HG02588 (cell line): Measurements from ENCODE around the gene PFDN2.
A peak's percentile ranks its signal among the peaks of the same experiment; 100 is the strongest.
"Not testable (repeated sequence)": the region's sequence is repeated elsewhere in the genome, so short reads cannot be mapped to it uniquely, and the experiment has no call there.

Experiments used
- ATAC-seq: cut with Tn5 transposase; IDR thresholded peaks from one replicate; pipeline ENCODE4 v1.9.1; 2021; ENCODE audit warnings: mild to moderate bottlenecking, moderate library complexity; ENCODE audit not compliant: unreplicated experiment

Gene PFDN2

GRCh38 chr1:161082996-161083747 lies 34.7 kb downstream of the PFDN2 start:
- ATAC-seq, result no peak

GRCh38 chr1:161082483-161082882 lies 35.4 kb downstream of the PFDN2 start:
- ATAC-seq, result no peak

- ATAC-seq, result no peak
Observed at GRCh38 chr1:161081519-161081918, 36.3 kb downstream of the PFDN2 start.

DNA sequence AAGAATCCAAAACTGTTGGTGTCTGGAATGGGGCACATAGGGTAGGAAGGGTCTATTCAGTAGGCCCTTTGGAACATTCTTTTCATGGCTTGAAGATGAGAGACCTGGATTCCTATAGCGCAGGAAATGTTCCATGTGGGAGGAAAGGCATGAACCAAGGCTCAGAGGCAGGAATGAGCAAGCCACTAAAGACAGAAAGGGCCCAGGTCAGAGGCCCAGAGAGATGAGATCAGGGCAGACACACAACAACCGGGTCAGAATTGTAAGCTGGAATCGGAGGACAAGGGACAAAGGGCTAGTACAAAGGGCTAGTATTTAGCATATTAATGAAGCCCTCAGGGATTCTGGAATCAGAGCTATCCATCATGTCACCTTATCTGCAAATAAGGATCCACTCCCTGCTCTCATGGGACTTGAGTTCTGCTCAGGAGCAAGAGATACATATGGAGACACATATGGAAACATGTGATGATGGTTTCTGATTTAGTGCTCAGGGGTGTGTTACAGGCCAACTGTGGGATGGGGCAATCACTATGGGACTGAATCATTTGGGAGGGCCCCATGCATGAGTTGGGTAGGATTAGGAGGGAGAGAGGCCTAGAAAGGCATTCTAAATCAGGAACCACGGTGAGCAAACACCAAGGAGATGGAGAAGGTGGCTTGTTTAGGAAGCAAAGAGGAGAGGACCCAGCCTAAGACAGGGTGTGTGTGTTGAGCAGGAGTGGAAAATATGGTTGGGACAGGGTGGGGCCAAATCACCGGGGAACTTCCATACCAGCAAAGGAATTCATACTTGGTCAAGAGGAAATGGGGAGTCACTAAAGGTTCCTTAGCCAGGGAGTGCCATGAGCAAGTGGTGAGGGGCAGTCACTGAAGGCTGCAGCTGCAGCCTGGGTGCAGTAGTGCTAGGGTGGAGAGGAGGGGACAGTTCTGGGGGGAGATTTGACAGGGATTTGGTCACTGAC lies 37.1 kb downstream of the PFDN2 start:
- no peak for ATAC-seq

- no peak for ATAC-seq
Observed at GRCh38 chr1:161079436-161080110, 38.3 kb downstream of the PFDN2 start.

- ATAC-seq, result no peak
Observed at GRCh38 chr1:161077426-161077825, 40.4 kb downstream of the PFDN2 start.

DNA sequence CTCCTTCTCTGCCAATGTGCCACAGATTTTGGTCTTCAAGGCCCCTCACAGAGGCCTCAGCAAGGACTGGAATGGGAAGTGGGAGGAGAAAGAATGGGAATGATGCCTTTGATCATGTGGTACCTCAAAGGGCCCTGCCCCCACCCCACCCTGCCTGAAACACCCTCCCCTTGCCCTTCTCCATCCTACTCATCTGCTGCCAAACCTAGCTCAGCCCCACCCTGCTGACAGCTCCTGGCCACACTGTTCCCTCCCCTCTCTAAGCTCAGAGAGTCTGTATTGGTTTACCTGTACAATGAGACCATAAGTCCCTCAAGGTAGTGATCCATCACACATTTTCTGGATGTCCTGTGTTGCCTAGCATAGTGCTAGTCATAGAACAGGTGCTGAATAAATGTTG lies 41.4 kb downstream of the PFDN2 start:
- ATAC-seq, result no peak

DNA sequence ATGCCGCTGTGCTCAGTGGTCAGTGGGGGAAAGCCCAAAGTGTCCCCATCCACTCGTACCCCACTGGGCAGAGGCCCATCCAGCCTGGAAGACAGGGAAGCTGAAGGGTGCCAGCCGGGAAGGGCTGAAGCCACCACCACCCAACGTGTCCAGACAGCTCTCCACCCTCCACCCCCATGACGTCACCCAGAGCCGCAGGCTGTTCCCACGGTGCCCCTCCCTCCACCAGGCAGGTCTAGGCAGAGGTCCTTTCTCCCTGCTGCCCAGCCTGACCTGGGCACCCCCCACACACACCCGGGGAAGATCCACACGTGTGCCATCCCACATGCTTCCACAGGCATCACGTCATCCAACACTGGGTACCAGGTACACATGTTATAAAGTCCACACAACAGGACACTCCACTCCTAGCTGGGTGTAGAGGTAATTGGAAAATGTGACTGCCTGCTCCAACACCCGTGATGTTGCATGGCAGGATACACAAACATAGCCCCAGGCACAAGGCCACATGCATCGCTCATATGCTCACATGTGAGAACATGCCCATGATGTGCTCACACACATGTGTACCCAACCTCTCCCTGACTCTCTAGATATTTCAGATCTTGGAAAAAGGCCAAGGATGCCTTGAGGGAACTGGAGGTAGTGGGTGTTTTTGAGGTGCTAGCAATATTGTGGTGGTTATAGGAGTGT lies 43.0 kb downstream of the PFDN2 start:
- ATAC-seq, result no peak

DNA sequence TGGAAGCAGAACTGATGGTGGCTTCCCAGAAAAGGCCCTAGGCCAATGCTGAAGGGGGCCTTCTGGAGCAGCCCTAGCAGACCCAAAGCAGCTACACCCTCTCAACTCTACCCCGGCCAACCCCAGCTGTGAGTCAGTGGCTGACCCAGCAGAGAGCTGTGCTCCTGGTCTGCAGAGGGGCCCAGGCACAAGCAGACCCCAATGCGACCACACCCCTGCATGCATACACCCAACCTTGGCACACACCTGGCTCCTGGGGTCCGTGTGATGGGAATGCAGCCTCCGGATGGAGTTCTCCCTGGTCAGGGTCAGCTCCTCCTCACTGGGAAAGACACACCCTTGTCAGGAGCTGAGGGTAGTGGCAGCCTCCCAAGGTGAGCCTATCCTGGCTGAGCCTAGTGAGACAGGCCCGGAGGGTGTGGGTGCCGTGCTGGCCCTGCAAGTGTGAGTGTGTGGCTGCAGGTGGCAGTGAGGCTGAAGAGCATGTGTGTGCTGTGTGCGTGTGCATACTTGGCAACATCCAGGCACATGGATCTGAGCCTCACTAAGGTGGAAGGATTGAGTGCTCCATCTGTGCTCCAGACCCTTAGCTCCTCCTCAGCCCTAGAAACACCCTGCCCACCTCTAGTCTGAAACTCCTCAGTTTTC lies 44.2 kb downstream of the PFDN2 start:
- no peak for ATAC-seq

GRCh38 chr1:161072751-161073449 lies 44.9 kb downstream of the PFDN2 start:
- no peak for ATAC-seq

DNA sequence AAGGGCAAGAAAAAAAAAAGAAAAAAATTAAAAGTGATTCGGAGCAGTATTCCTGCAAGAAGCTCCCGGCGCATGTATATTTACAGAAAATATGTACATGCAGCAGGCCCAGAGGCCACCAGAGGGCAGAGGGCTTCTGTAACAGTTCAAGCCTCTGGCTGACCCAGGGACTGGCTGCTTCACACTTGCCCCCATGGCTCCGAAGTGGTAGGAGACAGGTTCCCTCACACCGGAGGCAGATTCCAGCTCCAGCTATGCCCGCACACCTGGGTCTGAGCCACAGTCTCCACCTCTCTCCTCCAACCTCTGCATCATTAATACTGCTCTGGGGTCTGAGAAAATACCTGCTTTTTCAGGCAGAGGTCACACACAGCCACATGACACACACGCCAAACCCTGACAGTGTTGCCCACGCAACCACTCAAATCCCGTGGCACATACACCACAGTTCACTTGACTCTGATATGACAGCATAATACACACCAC lies 45.9 kb downstream of the PFDN2 start:
- no peak for ATAC-seq

DNA sequence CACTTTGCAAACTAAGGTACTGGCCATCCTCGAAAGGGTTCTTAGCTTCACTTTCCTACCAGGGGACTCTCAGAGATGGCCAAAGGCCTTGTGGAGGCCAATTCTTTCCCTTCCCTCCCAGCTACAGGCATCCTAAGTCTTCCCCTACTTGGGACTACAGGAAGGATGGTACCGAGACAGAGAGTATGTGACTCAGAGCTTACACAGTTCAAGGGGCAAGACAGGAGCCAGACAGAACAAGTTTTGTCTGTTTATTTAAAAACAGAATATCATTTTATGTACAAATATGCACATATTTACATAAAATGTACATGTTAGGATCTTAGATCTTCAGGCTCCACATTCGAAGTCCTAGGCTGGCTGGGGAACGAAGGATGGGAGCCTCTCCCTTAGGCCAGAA lies 47.1 kb downstream of the PFDN2 start:
- no peak for ATAC-seq

GRCh38 chr1:161069731-161070270 lies 48.0 kb downstream of the PFDN2 start, which contains the start of gene ARHGAP30:
ARHGAP30 (minus strand) TSS chr1:161069891; CDS start chr1:161069624, 267 bp downstream.
- ATAC-seq, result peak; percentile 89

DNA sequence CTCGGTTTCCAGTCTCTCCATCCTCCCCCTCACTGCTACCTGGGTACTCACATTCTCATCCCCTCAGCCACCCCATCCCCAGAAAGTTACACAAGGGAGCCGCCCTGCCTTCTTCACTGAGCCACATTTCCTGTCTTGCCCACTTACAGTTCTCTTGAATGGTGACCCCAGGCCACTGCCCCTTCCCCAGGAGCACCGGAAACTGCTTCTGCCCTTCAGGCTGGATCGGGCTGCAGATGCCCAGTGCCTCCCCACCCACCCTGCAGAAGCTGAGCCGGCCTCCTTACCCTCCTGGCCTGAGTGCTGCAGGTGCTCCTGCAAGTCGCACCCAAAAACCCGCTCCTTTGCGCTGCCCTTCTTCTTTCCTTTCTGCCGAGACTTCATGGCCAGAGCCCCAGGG lies 48.6 kb downstream of the PFDN2 start:
- ATAC-seq, result peak; percentile 2

GRCh38 chr1:161068306-161069234 lies 49.3 kb downstream of the PFDN2 start:
- peak; percentile 51 for ATAC-seq

- no peak for ATAC-seq
Observed at GRCh38 chr1:161066694-161067093, 51.1 kb downstream of the PFDN2 start.

DNA sequence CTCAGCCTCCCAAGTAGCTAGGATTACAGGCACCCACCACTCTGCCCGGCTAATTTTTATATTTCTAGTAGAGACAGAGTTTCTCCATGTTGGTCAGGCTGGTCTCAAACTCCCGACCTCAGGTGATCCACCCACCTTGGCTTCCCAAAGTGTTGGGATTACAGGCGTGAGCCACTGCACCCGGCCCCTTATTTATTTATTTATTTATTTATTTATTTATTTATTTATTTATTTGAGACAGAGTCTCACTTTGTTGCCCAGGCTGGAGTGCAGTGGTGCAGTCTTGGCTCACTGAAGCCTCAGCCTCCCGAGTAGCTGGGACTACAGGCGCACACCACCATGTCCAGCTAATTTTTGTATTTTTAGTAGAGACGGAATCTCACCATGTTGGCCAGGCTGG lies 52.2 kb downstream of the PFDN2 start:
- not testable (repeated sequence) for ATAC-seq

DNA sequence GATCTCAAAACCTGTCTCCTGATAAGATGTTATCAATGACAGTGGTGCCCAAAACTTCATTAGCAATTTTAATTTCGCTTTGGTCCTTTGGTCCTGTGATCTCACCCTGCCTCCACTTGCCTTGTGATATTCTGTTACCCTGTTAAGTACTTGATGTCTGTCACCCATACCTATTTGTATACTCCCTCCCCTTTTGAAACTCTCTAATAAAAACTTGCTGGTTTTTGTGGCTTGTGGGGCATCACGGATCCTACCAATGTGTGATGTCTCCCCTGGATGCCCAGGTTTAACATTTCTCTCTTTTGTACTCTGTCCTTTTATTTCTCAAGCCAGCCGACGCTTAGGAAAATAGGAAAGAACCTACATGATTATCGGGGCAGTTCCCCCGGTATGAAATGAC lies 53.9 kb downstream of the PFDN2 start:
- ATAC-seq, result not testable (repeated sequence)
